PC-3 (cell line): ENCODE measurements around the gene LRRC37B. TPM values are rescaled to one million over a fixed set of nuclear protein-coding genes. Genes with fewer than 3 reads are reported as not detected.
A peak's percentile ranks its signal among the peaks of the same experiment; 100 is the strongest.
"Not testable (repeated sequence)": the region's sequence is repeated elsewhere in the genome, so short reads cannot be mapped to it uniquely, and the experiment has no call there.

Experiments used
- ATAC-seq: fragments of 200-7000 bp; cut with Tn5 transposase; 2 replicates; pipeline ENCODE4 v1.9.1; 2020; ENCODE audit warnings: mild to moderate bottlenecking, moderate library complexity
- BruUV-seq: library from RNA; stranded (reverse); fragments of 400-500 nt; replicated peaks from 2 replicates; lab custom pipeline; 2021; lab: Mats Ljungman, UMichigan
- CTCF ChIA-PET: fragments of 300-600 bp; sonication (Branson Sonifier 250); formaldehyde crosslinking; loops from one replicate; lab custom pipeline; 2022; ENCODE audit warnings: antibody characterized with exemption; lab: Charles Lee
- POLR2A ChIA-PET: fragments of 300-600 bp; sonication (Branson Sonifier 250); formaldehyde crosslinking; loops from one replicate; lab custom pipeline; 2022; ENCODE audit warnings: antibody characterized with exemption; ENCODE audit not compliant: unreplicated experiment; lab: Charles Lee
- DNase-seq: peaks from one replicate; pipeline ENCODE4 v3.0.0-alpha.2; 2015
- H2AFZ ChIP-seq: fragments of 300-600 bp; sonication (generic); 2 replicates; pipeline ENCODE4 v1.6.0; 2016; ENCODE audit warnings: antibody characterized with exemption, low read length
- H3F3A ChIP-seq: fragments of 300-600 bp; sonication (generic); one replicate; pipeline ENCODE4 v1.6.0; 2017; ENCODE audit warnings: antibody characterized with exemption, low read length, control low read depth, mild to moderate bottlenecking; ENCODE audit not compliant: unreplicated experiment
- H3K27ac ChIP-seq: fragments of 300-600 bp; sonication (generic); 2 replicates; pipeline ENCODE4 v1.5.1; 2016; ENCODE audit warnings: mild to moderate bottlenecking, low read length
- H3K27me3 ChIP-seq: fragments of 300-600 bp; sonication (generic); 2 replicates; pipeline ENCODE4 v1.6.1; 2016; ENCODE audit warnings: low read length, mixed read lengths
- H3K36me3 ChIP-seq: fragments of 300-600 bp; sonication (generic); 2 replicates; pipeline ENCODE4 v1.6.1; 2016; ENCODE audit warnings: low read depth, mixed run types, low read length, mixed read lengths
- H3K4me1 ChIP-seq: fragments of 300-600 bp; sonication (generic); 2 replicates; pipeline ENCODE4 v1.5.1; 2016; ENCODE audit warnings: low read length; ENCODE audit not compliant: insufficient read depth
- H3K4me2 ChIP-seq: fragments of 300-600 bp; sonication (generic); 2 replicates; pipeline ENCODE4 v1.6.0; 2016; ENCODE audit warnings: low read length
- H3K4me3 ChIP-seq: fragments of 300-600 bp; sonication (generic); 2 replicates; pipeline ENCODE4 v1.5.1; 2016; ENCODE audit warnings: mild to moderate bottlenecking, low read length, mixed read lengths
- H3K79me2 ChIP-seq: fragments of 300-600 bp; sonication (generic); 2 replicates; pipeline ENCODE4 v1.6.1; 2017; ENCODE audit warnings: low read length, mixed read lengths
- H3K9ac ChIP-seq: fragments of 300-600 bp; sonication (generic); 2 replicates; pipeline ENCODE4 v1.6.0; 2016; ENCODE audit warnings: mild to moderate bottlenecking, low read length
- H3K9me2 ChIP-seq: fragments of 300-600 bp; sonication (generic); replicated peaks from 2 replicates; pipeline ENCODE4 v1.6.1; 2016; ENCODE audit warnings: mixed run types, low read length, mixed read lengths
- H3K9me3 ChIP-seq: fragments of 300-600 bp; sonication (generic); 2 replicates; pipeline ENCODE4 v1.6.1; 2016; ENCODE audit warnings: low read length, mixed read lengths
- H4K20me1 ChIP-seq: fragments of 300-600 bp; sonication (generic); 2 replicates; pipeline ENCODE4 v1.6.1; 2016; ENCODE audit warnings: low read length, mixed read lengths
- intact Hi-C: fragments of 100-400 bp; cut with micrococcal nuclease; formaldehyde crosslinking; loops from 2 replicates; pipeline ENCODE4 v1.9.0; 2023
- total RNA-seq: library from RNA; depleted of rRNA; stranded (reverse); fragments of >200 nt; gene quantifications from 2 replicates; pipeline ENCODE4 v1.2.3, GENCODE V29; 2014

LRRC37B gene
- total RNA-seq, 1 experiment from 2014 or later, result 7.4 TPM

- intact Hi-C loops, H3K36me3 ChIP-seq, H4K20me1 ChIP-seq, H2AFZ ChIP-seq, BruUV-seq, CTCF ChIA-PET, H3K27ac ChIP-seq, DNase-seq, H3K9me2 ChIP-seq, H3K79me2 ChIP-seq, H3F3A ChIP-seq, H3K4me1 ChIP-seq, H3K9me3 ChIP-seq, H3K4me3 ChIP-seq, POLR2A ChIA-PET, H3K27me3 ChIP-seq, ATAC-seq, H3K9ac ChIP-seq, H3K4me2 ChIP-seq: not testable (repeated sequence)
Observed at GRCh38 chr17:32047663-32048062, 40.5 kb downstream of the LRRC37B start.

DNA sequence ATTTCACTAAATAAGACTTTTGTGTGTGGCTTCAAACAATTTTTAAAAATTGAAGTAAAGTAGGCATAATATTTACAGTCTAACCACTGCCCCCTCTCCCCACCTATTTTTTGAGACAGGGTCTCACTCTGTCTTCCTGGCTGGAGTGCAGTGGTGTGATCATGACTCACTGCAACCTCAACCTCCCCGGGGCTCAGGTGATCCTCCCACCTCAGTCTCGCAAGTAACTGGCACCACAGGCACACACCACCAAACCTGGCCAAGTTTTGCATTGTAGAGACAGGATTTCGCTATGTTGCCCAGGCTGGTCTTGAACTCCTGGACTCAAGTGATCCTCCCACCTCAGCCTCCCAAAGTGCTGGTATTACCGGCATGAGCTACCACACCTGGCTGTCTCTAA is 47.8 kb downstream of the LRRC37B start:
- H2AFZ ChIP-seq, H3K4me3 ChIP-seq, H3K9me2 ChIP-seq, ATAC-seq, H3K36me3 ChIP-seq, H3K4me1 ChIP-seq, CTCF ChIA-PET, H3K9me3 ChIP-seq, POLR2A ChIA-PET, BruUV-seq, DNase-seq, H3K79me2 ChIP-seq, H3K4me2 ChIP-seq, H3F3A ChIP-seq, H4K20me1 ChIP-seq, intact Hi-C loops, H3K27ac ChIP-seq, H3K27me3 ChIP-seq, H3K9ac ChIP-seq: not testable (repeated sequence)

GRCh38 chr17:32055425-32055824 is 48.2 kb downstream of the LRRC37B start:
- H3K4me1 ChIP-seq, DNase-seq, CTCF ChIA-PET, H4K20me1 ChIP-seq, H2AFZ ChIP-seq, H3K79me2 ChIP-seq, H3F3A ChIP-seq, H3K27ac ChIP-seq, H3K36me3 ChIP-seq, H3K4me3 ChIP-seq, BruUV-seq, H3K9me2 ChIP-seq, POLR2A ChIA-PET, H3K4me2 ChIP-seq, H3K9me3 ChIP-seq, H3K9ac ChIP-seq, ATAC-seq, intact Hi-C loops, H3K27me3 ChIP-seq: not testable (repeated sequence)

- H2AFZ ChIP-seq, H3K36me3 ChIP-seq, H3K79me2 ChIP-seq, H3K9ac ChIP-seq, H4K20me1 ChIP-seq, POLR2A ChIA-PET, H3K4me3 ChIP-seq, H3K9me2 ChIP-seq, intact Hi-C loops, H3K27ac ChIP-seq, H3K4me1 ChIP-seq, BruUV-seq, H3K27me3 ChIP-seq, DNase-seq, ATAC-seq, H3K9me3 ChIP-seq, CTCF ChIA-PET, H3F3A ChIP-seq, H3K4me2 ChIP-seq: not testable (repeated sequence)
Observed at GRCh38 chr17:32056500-32056899, 49.3 kb downstream of the LRRC37B start.

- POLR2A ChIA-PET, intact Hi-C loops, H3K4me3 ChIP-seq, H3K9ac ChIP-seq, H3K79me2 ChIP-seq, H3K9me3 ChIP-seq, H3K36me3 ChIP-seq, H4K20me1 ChIP-seq, H3K27ac ChIP-seq, CTCF ChIA-PET, H3K9me2 ChIP-seq, BruUV-seq, DNase-seq, H2AFZ ChIP-seq, H3K27me3 ChIP-seq, ATAC-seq, H3K4me1 ChIP-seq, H3K4me2 ChIP-seq, H3F3A ChIP-seq: not testable (repeated sequence)
Observed at GRCh38 chr17:32057460-32058105, 50.4 kb downstream of the LRRC37B start.

DNA sequence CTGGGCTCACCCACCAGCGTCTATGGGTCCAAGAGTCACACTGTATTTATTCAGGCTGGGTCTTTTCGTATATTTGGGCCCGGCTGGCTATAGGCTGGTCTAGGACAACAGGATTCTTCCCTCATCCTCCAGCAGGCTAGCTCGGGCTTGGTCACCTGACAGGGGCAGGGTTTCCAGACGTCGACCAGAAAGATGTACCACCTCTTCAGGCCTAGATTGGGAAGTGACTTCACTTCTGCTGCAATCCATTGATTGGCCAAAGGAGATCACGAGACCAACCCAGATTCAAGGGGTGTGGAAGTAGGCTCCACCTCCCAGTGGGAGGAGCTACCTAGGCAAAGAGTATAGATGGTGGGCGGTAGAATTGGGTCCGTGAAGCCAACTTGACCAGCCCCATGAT is 53.5 kb downstream of the LRRC37B start:
- H3K27ac ChIP-seq, BruUV-seq, H3K27me3 ChIP-seq, H3F3A ChIP-seq, CTCF ChIA-PET, H3K9me2 ChIP-seq, H4K20me1 ChIP-seq, H3K4me1 ChIP-seq, DNase-seq, H3K9me3 ChIP-seq, H2AFZ ChIP-seq, H3K4me3 ChIP-seq, H3K9ac ChIP-seq, H3K4me2 ChIP-seq, intact Hi-C loops, H3K79me2 ChIP-seq, H3K36me3 ChIP-seq: not testable (repeated sequence)
- ATAC-seq, result peak; percentile 24; the same call in 1 of the 2 replicates
- POLR2A ChIA-PET, result interaction anchor here (0.6 kb wide), 1 partner anchor 148 kb away, joined by 12 read pairs; no protein-coding TSS in a partner anchor

- H3F3A ChIP-seq, H3K9me3 ChIP-seq, H3K36me3 ChIP-seq, H4K20me1 ChIP-seq, H3K9ac ChIP-seq, BruUV-seq, H3K79me2 ChIP-seq, DNase-seq, H3K27me3 ChIP-seq, H3K9me2 ChIP-seq, ATAC-seq, H3K4me2 ChIP-seq, intact Hi-C loops, H3K27ac ChIP-seq, H3K4me3 ChIP-seq, CTCF ChIA-PET, POLR2A ChIA-PET, H2AFZ ChIP-seq, H3K4me1 ChIP-seq: not testable (repeated sequence)
Observed at GRCh38 chr17:32061840-32062239, 54.7 kb downstream of the LRRC37B start.
